ENCODE measurements around the gene VGLL4. TPM values are rescaled to one million over a fixed set of nuclear protein-coding genes. Genes with fewer than 3 reads are reported as not detected.

VGLL4 gene
- polyA plus RNA-seq, 3 donors: 108 to 117 (median 109) TPM

- no peak for DNase-seq (ENCODE audit: extremely low read depth in 1 of 11, low read depth in 9 of 11, low spot score in 4 of 11)
These were observed 5.7 kb downstream of the VGLL4 start for GRCh38 chr3:11637901-11638458.

GRCh38 chr3:11636394-11636770, 7.3 kb downstream of the VGLL4 start:
- DNase-seq (ENCODE audit: extremely low read depth in 1 of 11, low read depth in 9 of 11, low spot score in 4 of 11): no peak

- DNase-seq (ENCODE audit: extremely low read depth in 1 of 11, low read depth in 9 of 11, low spot score in 4 of 11): no peak
These were observed 7.9 kb downstream of the VGLL4 start for GRCh38 chr3:11635680-11636393.

- DNase-seq (ENCODE audit: extremely low read depth in 1 of 11, low read depth in 9 of 11, low spot score in 4 of 11): no peak
These were observed 8.6 kb downstream of the VGLL4 start for GRCh38 chr3:11634974-11635612.

GRCh38 chr3:11634081-11634635, 9.6 kb downstream of the VGLL4 start:
- no peak for DNase-seq (ENCODE audit: extremely low read depth in 1 of 11, low read depth in 9 of 11, low spot score in 4 of 11)

- no peak for DNase-seq (ENCODE audit: extremely low read depth in 1 of 11, low read depth in 9 of 11, low spot score in 4 of 11)
These were observed 10.7 kb downstream of the VGLL4 start for GRCh38 chr3:11632966-11633365.

- no peak for DNase-seq (ENCODE audit: extremely low read depth in 1 of 11, low read depth in 9 of 11, low spot score in 4 of 11)
These were observed 11.2 kb downstream of the VGLL4 start for GRCh38 chr3:11632564-11632963.

- DNase-seq (ENCODE audit: extremely low read depth in 1 of 11, low read depth in 9 of 11, low spot score in 4 of 11): no peak
These were observed 11.9 kb downstream of the VGLL4 start for GRCh38 chr3:11631820-11632219.

- DNase-seq (ENCODE audit: extremely low read depth in 1 of 11, low read depth in 9 of 11, low spot score in 4 of 11): no peak
These were observed 14.0 kb downstream of the VGLL4 start for GRCh38 chr3:11629716-11630115.

- no peak for DNase-seq (ENCODE audit: extremely low read depth in 1 of 11, low read depth in 9 of 11, low spot score in 4 of 11)
These were observed 16.1 kb downstream of the VGLL4 start for GRCh38 chr3:11627612-11628011.

- no peak for DNase-seq (ENCODE audit: extremely low read depth in 1 of 11, low read depth in 9 of 11, low spot score in 4 of 11)
These were observed 17.6 kb downstream of the VGLL4 start for GRCh38 chr3:11626084-11626463.

- no peak for DNase-seq (ENCODE audit: extremely low read depth in 1 of 11, low read depth in 9 of 11, low spot score in 4 of 11)
These were observed 18.2 kb downstream of the VGLL4 start for GRCh38 chr3:11625376-11626083.

GRCh38 chr3:11624704-11625375, 18.9 kb downstream of the VGLL4 start:
- DNase-seq (ENCODE audit: extremely low read depth in 1 of 11, low read depth in 9 of 11, low spot score in 4 of 11): no peak

GRCh38 chr3:11624161-11624560, 19.6 kb downstream of the VGLL4 start:
- DNase-seq (ENCODE audit: extremely low read depth in 1 of 11, low read depth in 9 of 11, low spot score in 4 of 11): no peak

GRCh38 chr3:11622586-11623550, 20.8 kb downstream of the VGLL4 start:
- no peak for DNase-seq (ENCODE audit: extremely low read depth in 1 of 11, low read depth in 9 of 11, low spot score in 4 of 11)

- no peak for DNase-seq (ENCODE audit: extremely low read depth in 1 of 11, low read depth in 9 of 11, low spot score in 4 of 11)
These were observed 22.6 kb downstream of the VGLL4 start for GRCh38 chr3:11621077-11621476.

- DNase-seq (ENCODE audit: extremely low read depth in 1 of 11, low read depth in 9 of 11, low spot score in 4 of 11): no peak
These were observed 23.6 kb downstream of the VGLL4 start for GRCh38 chr3:11619946-11620652.

- no peak for DNase-seq (ENCODE audit: extremely low read depth in 1 of 11, low read depth in 9 of 11, low spot score in 4 of 11)
These were observed 24.3 kb downstream of the VGLL4 start for GRCh38 chr3:11619461-11619860.

All from renal cortex interstitium (tissue), 11 donors.